Measurements from ENCODE around the gene REN. TPM values are rescaled to one million over a fixed set of nuclear protein-coding genes. Genes with fewer than 3 reads are reported as not detected.

REN gene
- total and polyA plus RNA-seq, 2 experiments from 2014 or later, result not detected

- Mint-ChIP-seq H3K36me3 (ENCODE audit: low read depth) (peaks cover 2% of the 10 kb centered on the region; the same call in 2 of the 3 replicates), H3K4me1 (peaks cover 54% of the 10 kb centered on the region), H3K27ac (no peak overlapping the region), H3K9me3 (no peaks in the 10 kb centered on the region), H3K4me3 (peak overlapping the region; percentile 69), H3K27me3 (ENCODE audit: insufficient read depth, low read depth, poor library complexity) (peaks cover 27% of the 10 kb centered on the region)
- H3K27ac ChIP-seq (ENCODE audit: low read depth), result no peak overlapping the region
- H2AFZ ChIP-seq, result no peak overlapping the region
- H3K36me3 ChIP-seq (ENCODE audit: insufficient read depth), result no peaks in the 10 kb centered on the region
- ATAC-seq (no peak), DNase-seq (ENCODE audit: low spot score) (no peak)
- no peaks in the 10 kb centered on the region for H3K9me2 ChIP-seq (ENCODE audit: insufficient read depth)
- no peaks in the 10 kb centered on the region for H3K79me2 ChIP-seq (replicated peaks; ENCODE audit: insufficient read depth)
- no peak overlapping the region for H3K4me3 ChIP-seq
- no peaks in the 10 kb centered on the region; the same call in 1 of the 2 replicates for H3F3A ChIP-seq (replicated peaks; ENCODE audit: low read depth)
- H3K4me1 ChIP-seq (ENCODE audit: insufficient read depth), result peaks cover 32% of the 10 kb centered on the region
- H4K20me1 ChIP-seq (replicated peaks; ENCODE audit: insufficient read depth), result no peaks in the 10 kb centered on the region
- peaks cover 19% of the 10 kb centered on the region; the same call in 1 of the 2 replicates for H3K27me3 ChIP-seq (ENCODE audit: insufficient read depth)
- TF ChIP-seq ZNF331 (CRISPR knock-in tag; IDR thresholded peaks at IDR 0.05; ENCODE audit: low read depth) (no peak), ZNF462 (CRISPR knock-in tag; IDR thresholded peaks at IDR 0.05) (no peak), ZNF114 (CRISPR knock-in tag; IDR thresholded peaks at IDR 0.05) (no peak), STAT1 (IDR thresholded peaks at IDR 0.05; ENCODE audit: unreplicated experiment) (no peak), EZH2phosphoT487 (IDR thresholded peaks at IDR 0.05; ENCODE audit: unreplicated experiment) (no peak), REST (IDR thresholded peaks at IDR 0.05; ENCODE audit: unreplicated experiment) (no peak)
- peak overlapping the region; percentile 92; the same call in 1 of the 2 replicates for H3K4me2 ChIP-seq
These were observed 16.2 kb downstream of the REN start for GRCh38 chr1:204149635-204150565.

Measured in GM23338 (cell line).